HG03139 (cell line): ENCODE data around the gene CFAP61.
"Not testable (repeated sequence)": the region's sequence is repeated elsewhere in the genome, so short reads cannot be mapped to it uniquely, and the experiment has no call there.

Experiments used
- ATAC-seq: cut with Tn5 transposase; IDR thresholded peaks from one replicate; pipeline ENCODE4 v1.9.1; 2021; ENCODE audit not compliant: unreplicated experiment

Gene CFAP61

GRCh38 chr20:20317621-20318364 lies 265.5 kb downstream of the CFAP61 start:
- ATAC-seq = peak; percentile 23

DNA sequence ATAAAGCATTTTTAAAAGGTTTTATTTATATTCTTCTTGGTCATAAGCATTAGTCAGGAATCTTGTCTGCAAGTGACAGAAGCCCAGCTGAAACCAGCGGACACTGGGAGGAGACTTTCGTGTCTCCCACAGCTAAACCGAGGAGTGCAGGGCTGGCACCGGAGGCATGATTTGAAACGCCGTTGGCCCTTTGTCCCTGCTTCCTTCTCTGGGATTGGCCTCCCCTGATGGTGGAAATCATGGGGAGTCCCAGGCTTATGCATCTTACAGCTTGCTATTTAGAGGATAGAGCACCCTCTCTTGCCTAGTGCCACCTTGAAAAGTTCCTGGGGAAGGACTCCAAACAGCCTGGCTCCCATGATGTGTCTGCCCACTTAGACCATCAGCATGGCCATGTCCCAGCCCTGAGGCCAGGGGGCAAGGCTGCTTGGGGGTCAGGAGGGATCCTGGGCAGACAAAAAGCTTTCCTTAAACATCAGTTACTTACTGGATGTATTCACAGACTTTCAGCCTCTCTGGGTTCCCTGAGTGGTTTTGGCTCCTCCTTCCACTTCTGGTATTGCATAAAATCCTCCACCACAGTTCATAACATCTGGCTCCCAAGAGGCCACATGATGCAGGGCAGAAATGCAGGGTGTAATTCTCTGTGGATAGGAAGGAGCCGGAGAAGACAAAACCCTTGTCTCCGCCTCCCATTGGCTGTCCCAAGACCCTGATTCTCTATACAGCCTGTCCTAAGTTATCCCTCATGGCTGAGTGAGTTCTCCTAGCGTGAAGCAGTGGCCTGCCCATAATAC lies 266.2 kb downstream of the CFAP61 start:
- ATAC-seq = no peak

GRCh38 chr20:20321134-20321533 lies 268.8 kb downstream of the CFAP61 start:
- no peak for ATAC-seq

DNA sequence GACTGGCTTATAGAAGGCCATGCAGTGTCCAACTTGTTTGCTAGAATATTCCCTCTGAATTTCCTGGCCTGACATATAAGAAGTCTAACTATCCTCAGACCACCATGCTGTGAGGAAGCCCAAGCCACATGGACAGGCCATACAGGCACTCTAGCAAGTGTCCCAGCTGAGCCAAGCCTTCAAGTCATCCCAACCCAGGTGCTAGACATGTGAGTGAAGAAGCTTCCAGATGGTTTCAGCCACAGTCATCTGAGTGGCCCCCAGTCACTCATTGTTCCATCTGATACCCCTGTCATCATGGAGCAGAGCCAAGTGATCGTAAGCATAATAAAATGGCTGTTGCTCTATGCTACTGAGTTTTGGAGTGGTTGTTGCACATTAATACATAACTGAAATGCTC lies 269.6 kb downstream of the CFAP61 start:
- ATAC-seq = no peak

- ATAC-seq = no peak
Measured at GRCh38 chr20:20322912-20323311, 270.6 kb downstream of the CFAP61 start.

DNA sequence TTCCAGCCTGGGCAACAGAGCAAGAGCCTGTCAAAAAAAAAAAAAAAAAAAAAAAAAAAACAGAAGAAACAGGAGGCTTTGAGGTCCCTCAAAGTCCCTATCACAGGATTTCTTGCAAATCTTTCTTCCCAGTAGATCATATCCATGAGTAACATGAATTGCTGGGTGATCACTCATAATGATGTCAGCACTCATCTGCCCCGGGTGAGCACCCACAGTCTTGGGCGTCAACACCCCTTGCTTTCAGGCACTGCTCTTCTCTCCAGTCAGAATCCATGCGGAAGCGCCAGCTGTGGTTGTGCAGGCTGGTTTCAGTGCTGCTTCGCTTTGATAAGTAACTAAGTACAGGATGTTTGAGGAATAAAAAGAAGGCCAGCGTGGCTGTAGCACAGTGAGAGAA lies 275.4 kb downstream of the CFAP61 start:
- no peak for ATAC-seq

GRCh38 chr20:20329564-20329963 lies 277.2 kb downstream of the CFAP61 start:
- no peak for ATAC-seq

- ATAC-seq = no peak
Measured at GRCh38 chr20:20331156-20331555, 278.8 kb downstream of the CFAP61 start.

DNA sequence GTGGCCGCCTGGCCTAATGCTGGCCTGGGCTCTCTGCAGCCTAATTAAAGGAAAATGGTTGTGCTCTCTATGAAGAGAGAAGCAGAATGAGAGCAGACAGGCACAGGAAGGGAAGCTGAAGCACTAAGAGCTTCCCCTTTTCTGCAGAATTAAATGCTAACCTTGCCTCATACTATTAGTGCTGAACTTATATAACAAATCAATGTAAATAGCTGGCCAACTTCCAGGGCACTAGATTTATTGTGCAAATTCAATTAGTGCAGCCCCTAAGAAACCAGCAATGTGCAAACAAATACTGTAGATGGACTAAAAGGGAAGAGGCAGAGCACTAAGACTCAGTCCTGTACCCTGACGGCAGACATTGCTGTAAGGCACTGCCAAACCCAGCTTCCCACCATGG lies 279.5 kb downstream of the CFAP61 start:
- ATAC-seq = no peak

- no peak for ATAC-seq
Measured at GRCh38 chr20:20333866-20334265, 281.5 kb downstream of the CFAP61 start.

- ATAC-seq = peak; percentile 93
Measured at GRCh38 chr20:20334489-20334888, 282.2 kb downstream of the CFAP61 start.

GRCh38 chr20:20338133-20338730 lies 285.9 kb downstream of the CFAP61 start:
- ATAC-seq = no peak

GRCh38 chr20:20340443-20340842 lies 288.1 kb downstream of the CFAP61 start:
- no peak for ATAC-seq

DNA sequence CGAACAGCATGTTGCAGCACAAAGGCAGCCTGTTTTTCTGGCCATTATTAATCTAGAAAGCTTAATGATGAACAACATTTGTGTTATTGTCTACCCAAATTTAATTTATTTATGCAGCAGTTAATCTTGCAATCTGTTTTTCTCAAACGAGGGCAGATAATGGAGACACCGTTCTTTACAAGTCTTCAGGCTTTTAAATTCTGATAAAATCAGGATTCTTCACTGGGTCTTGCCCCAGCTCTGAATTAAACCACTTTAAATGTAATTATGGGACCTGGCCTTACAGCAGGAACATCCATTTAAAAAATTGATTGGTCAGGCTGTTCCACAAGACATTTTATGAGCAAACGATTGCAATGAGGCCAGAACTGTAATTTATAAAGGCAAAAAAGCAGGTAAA lies 289.0 kb downstream of the CFAP61 start:
- no peak for ATAC-seq

DNA sequence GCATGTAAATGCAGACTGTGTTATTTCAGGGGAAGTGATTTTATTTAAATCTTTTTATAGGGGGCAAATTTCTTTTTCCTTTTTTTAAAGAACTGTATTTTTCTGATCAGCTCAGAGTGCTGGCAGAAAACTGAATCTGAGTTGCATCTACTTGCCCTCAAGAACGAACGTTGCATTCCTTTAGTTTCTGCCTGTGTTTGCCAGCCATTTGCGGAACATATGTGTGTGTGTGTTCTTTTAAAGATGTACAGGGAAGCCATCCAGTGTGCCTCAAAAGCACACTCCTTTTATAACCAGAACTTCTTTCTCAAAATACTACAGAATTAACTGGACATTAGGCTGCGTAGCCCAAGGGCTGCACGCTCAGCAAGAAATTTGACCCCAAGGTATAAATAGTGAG lies 289.7 kb downstream of the CFAP61 start:
- no peak for ATAC-seq

DNA sequence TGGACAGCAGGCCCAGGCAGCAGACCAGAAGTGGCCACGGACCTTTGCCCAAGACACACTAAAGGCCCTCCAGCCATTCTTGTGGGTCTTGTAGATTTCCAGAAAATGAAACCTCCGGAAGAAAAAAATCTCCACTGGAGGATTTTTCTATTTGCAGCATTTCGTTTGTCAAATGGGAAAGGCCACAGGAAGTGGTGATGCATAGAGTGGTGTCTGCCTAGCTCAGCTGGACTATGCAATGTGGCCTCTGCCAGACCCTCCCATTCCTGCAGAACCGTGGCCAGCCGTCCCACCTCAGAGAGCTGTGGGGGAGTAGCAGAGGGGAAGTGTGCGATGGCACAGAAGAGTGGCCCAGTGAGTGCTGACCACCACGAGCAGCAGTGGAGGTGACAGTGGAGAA lies 291.6 kb downstream of the CFAP61 start:
- no peak for ATAC-seq

DNA sequence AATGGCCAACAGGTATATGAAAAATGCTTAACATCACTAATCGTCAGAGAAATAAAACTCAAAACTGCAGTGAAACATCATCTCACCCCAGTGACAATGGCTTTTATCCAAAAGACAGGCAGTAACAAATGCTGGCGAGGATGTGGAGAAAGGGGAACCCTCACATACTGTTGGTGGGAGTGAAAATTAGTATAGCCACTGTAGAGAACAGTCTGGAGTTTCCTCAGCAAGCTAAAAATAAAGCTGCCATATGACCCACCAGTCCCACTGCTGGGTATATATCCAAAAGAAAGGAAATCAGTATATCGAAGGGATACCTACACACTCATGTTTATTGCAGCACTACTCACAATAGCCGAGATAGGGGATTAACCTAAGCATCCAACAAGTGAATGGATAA lies 292.1 kb downstream of the CFAP61 start:
- ATAC-seq = no peak

GRCh38 chr20:20353576-20353975 lies 301.2 kb downstream of the CFAP61 start:
- ATAC-seq = no peak

DNA sequence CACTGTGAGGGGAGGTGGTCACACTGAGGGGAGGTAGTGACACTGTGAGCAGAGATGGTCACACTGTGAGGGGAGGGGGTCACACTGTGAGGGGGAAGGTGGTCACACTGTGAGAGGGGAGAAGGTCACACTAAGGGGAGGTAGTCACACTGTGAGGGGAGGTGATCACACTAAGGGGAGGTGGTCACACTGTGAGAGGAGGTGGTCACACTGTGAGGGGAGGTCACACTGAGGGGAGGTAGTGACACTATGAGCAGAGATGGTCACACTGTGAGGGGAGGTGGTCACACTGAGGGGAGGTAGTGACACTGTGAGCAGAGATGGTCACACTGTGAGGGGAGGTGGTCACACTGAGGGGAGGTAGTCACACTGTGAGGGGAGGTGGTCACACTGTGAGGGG lies 303.2 kb downstream of the CFAP61 start:
- not testable (repeated sequence) for ATAC-seq

DNA sequence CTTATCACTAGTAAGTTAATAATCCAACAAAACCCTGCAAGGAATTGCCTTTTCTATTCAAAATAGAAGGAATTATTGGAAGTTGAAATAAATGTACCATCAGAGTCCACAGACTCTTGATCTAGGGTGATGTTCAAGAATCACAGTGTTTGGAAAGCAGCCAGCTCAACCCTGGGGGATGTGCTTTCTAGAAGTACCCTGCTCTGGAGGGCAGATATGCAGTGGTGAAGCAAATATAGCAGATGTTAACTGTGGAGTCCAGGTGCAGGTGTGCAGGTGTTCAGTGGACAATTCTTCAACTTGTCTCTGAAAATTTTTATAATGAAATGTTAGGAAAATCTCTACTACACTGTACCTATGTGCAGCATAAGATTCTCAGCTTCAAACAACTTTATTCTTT lies 306.5 kb downstream of the CFAP61 start:
- ATAC-seq = no peak

DNA sequence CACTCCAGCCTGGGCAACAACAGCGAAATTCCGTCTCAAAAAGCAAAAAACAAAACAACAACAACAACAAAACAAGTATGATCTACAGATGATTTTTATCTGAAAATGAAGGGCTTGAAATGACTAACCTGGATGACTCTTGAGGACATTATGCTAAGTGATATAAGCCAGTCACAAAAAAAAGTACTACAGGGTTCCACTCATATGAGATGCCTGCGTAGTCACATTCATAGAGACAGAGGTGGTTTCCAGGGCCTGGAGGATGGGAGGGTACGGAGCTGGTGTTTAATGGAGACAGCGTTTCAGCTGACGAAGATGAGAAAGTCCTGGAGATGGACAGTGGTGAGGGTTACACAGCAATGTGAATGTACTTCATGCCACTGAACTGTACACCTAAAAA lies 307.3 kb downstream of the CFAP61 start:
- ATAC-seq = no peak

DNA sequence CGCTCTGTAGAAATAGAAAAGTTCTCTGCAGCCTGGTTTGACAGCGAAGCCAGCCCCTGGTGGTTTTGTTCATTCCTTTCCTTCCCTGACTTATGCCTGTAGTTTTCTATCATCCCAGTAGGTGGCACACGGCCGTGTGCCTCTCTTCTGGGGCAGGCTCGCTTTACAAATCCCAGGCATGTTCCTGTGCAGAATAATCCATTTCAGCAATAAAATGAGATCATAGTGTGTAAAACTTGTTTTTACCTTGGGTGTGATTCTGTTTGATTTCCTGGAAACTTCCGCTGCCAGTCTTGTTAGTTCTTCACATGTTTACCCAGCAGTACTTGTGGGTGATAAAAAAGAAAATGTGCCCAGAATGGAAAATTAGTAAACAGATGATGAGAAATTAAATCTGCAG lies 308.1 kb downstream of the CFAP61 start:
- ATAC-seq = no peak
